GM23338 (cell line): ENCODE measurements around the gene PIWIL4. TPM values are rescaled to one million over a fixed set of nuclear protein-coding genes. Genes with fewer than 3 reads are reported as not detected.
"Not testable (repeated sequence)": the region's sequence is repeated elsewhere in the genome, so short reads cannot be mapped to it uniquely, and the experiment has no call there.

Experiments used
- ATAC-seq: fragments of 200-7000 bp; cut with Tn5 transposase; 3 replicates; pipeline ENCODE4 v1.9.1; 2020
- DNase-seq: peaks from one replicate; pipeline ENCODE4 v3.0.0-alpha.2; 2015; ENCODE audit warnings: low spot score
- H2AFZ ChIP-seq: fragments of 200-600 bp; sonication (generic); 2 replicates; pipeline ENCODE4 v1.8.0; 2016; ENCODE audit warnings: antibody characterized with exemption, mild to moderate bottlenecking, moderate library complexity
- H3F3A ChIP-seq: fragments of 200-600 bp; sonication (generic); replicated peaks from 2 replicates; pipeline ENCODE4 v1.8.0; 2017; ENCODE audit warnings: antibody characterized with exemption, mixed run types, low read depth
- H3K27ac ChIP-seq: fragments of 200-600 bp; sonication (generic); 2 replicates; pipeline ENCODE4 v1.6.1; 2016; ENCODE audit warnings: low read depth
- H3K27me3 ChIP-seq: fragments of 200-600 bp; sonication (generic); 2 replicates; pipeline ENCODE4 v1.8.0; 2016; ENCODE audit warnings: mild to moderate bottlenecking, mixed run types, moderate library complexity; ENCODE audit not compliant: insufficient read depth
- H3K36me3 ChIP-seq: fragments of 200-600 bp; sonication (generic); 2 replicates; pipeline ENCODE4 v1.8.0; 2016; ENCODE audit warnings: mild to moderate bottlenecking; ENCODE audit not compliant: insufficient read depth
- H3K4me1 ChIP-seq: fragments of 200-600 bp; sonication (generic); 2 replicates; pipeline ENCODE4 v1.8.0; 2016; ENCODE audit warnings: mild to moderate bottlenecking, moderate library complexity; ENCODE audit not compliant: insufficient read depth
- H3K4me2 ChIP-seq: fragments of 200-600 bp; sonication (generic); 2 replicates; pipeline ENCODE4 v1.7.1; 2017; ENCODE audit warnings: mixed run types
- H3K4me3 ChIP-seq: fragments of 200-600 bp; sonication (generic); 2 replicates; pipeline ENCODE4 v1.6.1; 2016; ENCODE audit warnings: mixed run types
- H3K79me2 ChIP-seq: fragments of 200-600 bp; sonication (generic); replicated peaks from 2 replicates; pipeline ENCODE4 v1.8.0; 2017; ENCODE audit warnings: mild to moderate bottlenecking; ENCODE audit not compliant: insufficient read depth
- H3K9me2 ChIP-seq: fragments of 200-600 bp; sonication (generic); 2 replicates; pipeline ENCODE4 v1.8.0; 2017; ENCODE audit not compliant: insufficient read depth
- H4K20me1 ChIP-seq: fragments of 200-600 bp; sonication (generic); replicated peaks from 2 replicates; pipeline ENCODE4 v1.8.0; 2017; ENCODE audit warnings: mild to moderate bottlenecking; ENCODE audit not compliant: insufficient read depth
- H3K27ac Mint-ChIP-seq: 2 replicates; pipeline ENCODE4 v1.8.0; 2020; ENCODE audit warnings: inconsistent platforms, mild to moderate bottlenecking, moderate library complexity, mixed read lengths
- H3K27me3 Mint-ChIP-seq: 3 replicates; pipeline ENCODE4 v1.8.0; 2022; ENCODE audit warnings: low read depth, mild to moderate bottlenecking, moderate library complexity, mixed read lengths, inconsistent platforms; ENCODE audit not compliant: insufficient read depth, poor library complexity
- H3K36me3 Mint-ChIP-seq: 3 replicates; pipeline ENCODE4 v1.8.0; 2021; ENCODE audit warnings: low read depth, mild to moderate bottlenecking, inconsistent platforms, moderate library complexity, mixed read lengths
- H3K4me1 Mint-ChIP-seq: 3 replicates; pipeline ENCODE4 v1.8.0; 2020; ENCODE audit warnings: mild to moderate bottlenecking, inconsistent platforms, mixed read lengths
- H3K4me3 Mint-ChIP-seq: 3 replicates; pipeline ENCODE4 v1.8.0; 2021; ENCODE audit warnings: moderate library complexity, mild to moderate bottlenecking, inconsistent platforms, mixed read lengths
- H3K9me3 Mint-ChIP-seq: 3 replicates; pipeline ENCODE4 v1.8.0; 2020; ENCODE audit warnings: moderate library complexity, mild to moderate bottlenecking, inconsistent platforms, mixed read lengths
- CREB1 ChIP-seq: fragments of 250-450 bp; sonication (Bioruptor Pico); IDR thresholded peaks from 2 replicates; pipeline ENCODE4 v1.5.0; 2020; ENCODE audit warnings: low read depth, mild to moderate bottlenecking, moderate library complexity
- CTCF ChIP-seq, 2 experiments: fragments of 200-600 bp in 1 of 2; sonication (generic) in 1 of 2; conservative IDR thresholded peaks; 2 replicates each; pipeline versions ENCODE4 v1.5.1 to v1.6.1; 2016 to 2017; ENCODE audit warnings: antibody characterized with exemption in 2 of 2, low read depth in 2 of 2, mild to moderate bottlenecking in 2 of 2, moderate library complexity in 1 of 2
- EZH2phosphoT487 ChIP-seq: fragments of 200-600 bp; sonication (generic); IDR thresholded peaks from one replicate; pipeline ENCODE4 v1.8.1; 2018; ENCODE audit warnings: antibody characterized with exemption; ENCODE audit not compliant: unreplicated experiment
- NANOG ChIP-seq: IDR thresholded peaks from 2 replicates; pipeline ENCODE4 v1.6.1; 2016; ENCODE audit warnings: antibody characterized with exemption, borderline replicate concordance
- STAT1 ChIP-seq: IDR thresholded peaks from one replicate; pipeline ENCODE4 v1.6.1; 2016; ENCODE audit warnings: antibody characterized with exemption; ENCODE audit not compliant: unreplicated experiment
- ZNF462 ChIP-seq: fragments of 250-450 bp; sonication (Bioruptor Pico); IDR thresholded peaks from 2 replicates; pipeline ENCODE4 v1.5.0; 2020; ENCODE audit warnings: mild to moderate bottlenecking, moderate library complexity
- polyA plus RNA-seq: library from polyadenylated mRNA; unstranded; fragments of >200 nt; fragmentation: Nextera tagmentation; extraction: Ambion mirVana; gene quantifications from 2 replicates; pipeline ENCODE4 v1.2.1, GENCODE V29; 2016
- total RNA-seq: library from RNA; depleted of rRNA; stranded (reverse); fragments of >200 nt; shearing (Covaris generic); gene quantifications from 2 replicates; pipeline ENCODE4 v1.2.3, GENCODE V29; 2014

Gene PIWIL4
- total and polyA plus RNA-seq, 2 experiments from 2014 or later: 0.23 to 0.66 TPM

- Mint-ChIP-seq H3K4me3 (no peak overlapping the region), H3K36me3 (no peaks in the 10 kb centered on the region), H3K4me1 (peaks cover 2% of the 10 kb centered on the region; the same call in 2 of the 3 replicates), H3K27me3 (peaks cover 3% of the 10 kb centered on the region), H3K27ac (no peak overlapping the region), H3K9me3 (no peaks in the 10 kb centered on the region; the same call in 2 of the 3 replicates)
- no peaks in the 10 kb centered on the region for H3K36me3 ChIP-seq
- no peaks in the 10 kb centered on the region for H3F3A ChIP-seq
- no peaks in the 10 kb centered on the region for H3K27me3 ChIP-seq
- no peaks in the 10 kb centered on the region for H3K79me2 ChIP-seq
- no peak overlapping the region for H2AFZ ChIP-seq
- no peak overlapping the region for H3K4me3 ChIP-seq
- H3K27ac ChIP-seq: no peak overlapping the region
- no peaks in the 10 kb centered on the region for H4K20me1 ChIP-seq
- no peak for TF ChIP-seq EZH2phosphoT487
- no peak for TF ChIP-seq CTCF (conservative IDR thresholded peaks at IDR 0.05; ENCODE audit: low read depth in 2 of 2)
- DNase-seq: no peak
- H3K9me2 ChIP-seq: no peaks in the 10 kb centered on the region; the same call in 1 of the 2 replicates
- no peaks in the 10 kb centered on the region for H3K4me1 ChIP-seq
- H3K4me2 ChIP-seq: no peak overlapping the region
- no peak for ATAC-seq
Measured at GRCh38 chr11:94568200-94568599, 1.0 kb downstream of the PIWIL4 start.

- Histone ChIP-seq H3K4me2 (no peak overlapping the region), H3K9me2 (no peaks in the 10 kb centered on the region; the same call in 1 of the 2 replicates), H3K36me3 (no peaks in the 10 kb centered on the region), H3K4me3 (no peak overlapping the region), H3F3A (no peaks in the 10 kb centered on the region), H3K79me2 (no peaks in the 10 kb centered on the region), H4K20me1 (no peaks in the 10 kb centered on the region), H3K27ac (no peak overlapping the region), H3K27me3 (no peaks in the 10 kb centered on the region), H2AFZ (no peak overlapping the region), H3K4me1 (no peaks in the 10 kb centered on the region)
- TF ChIP-seq STAT1: no peak
- TF ChIP-seq ZNF462: no peak
- TF ChIP-seq NANOG: no peak
- no peak for TF ChIP-seq CREB1 (CRISPR knock-in tag)
- Mint-ChIP-seq H3K9me3 (no peaks in the 10 kb centered on the region; the same call in 2 of the 3 replicates), H3K4me1 (peaks cover 2% of the 10 kb centered on the region; the same call in 1 of the 3 replicates), H3K36me3 (no peaks in the 10 kb centered on the region), H3K27ac (no peak overlapping the region), H3K4me3 (no peak overlapping the region), H3K27me3 (peaks cover 3% of the 10 kb centered on the region)
- DNase-seq (no peak), ATAC-seq (no peak)
Measured at GRCh38 chr11:94568717-94569116, 1.5 kb downstream of the PIWIL4 start.

- not testable (repeated sequence) for H3K27ac Mint-ChIP-seq, H3K4me2 ChIP-seq, H3K9me3 Mint-ChIP-seq, H4K20me1 ChIP-seq, H3K4me3 ChIP-seq, H3K27me3 ChIP-seq, H3K4me1 ChIP-seq, H3K9me2 ChIP-seq, H3K36me3 ChIP-seq, H3K4me1 Mint-ChIP-seq, H3K79me2 ChIP-seq, ATAC-seq, H3F3A ChIP-seq, DNase-seq, H3K27ac ChIP-seq, H3K4me3 Mint-ChIP-seq, H2AFZ ChIP-seq, H3K27me3 Mint-ChIP-seq, H3K36me3 Mint-ChIP-seq
Measured at GRCh38 chr11:94572975-94573374, 5.8 kb downstream of the PIWIL4 start.
